HepG2 (cell line): ENCODE data around the gene MINDY3. TPM values are rescaled to one million over a fixed set of nuclear protein-coding genes. Genes with fewer than 3 reads are reported as not detected.
A peak's percentile ranks its signal among the peaks of the same experiment; 100 is the strongest.

ENCODE experiments used
- ATAC-seq: fragments of 200-7000 bp; cut with Tn5 transposase; 3 replicates; pipeline ENCODE4 v1.9.1; 2020; ENCODE audit warnings: mild to moderate bottlenecking, moderate library complexity
- BruUV-seq: library from RNA; stranded (reverse); fragments of 400-500 nt; replicated peaks from 2 replicates; lab custom pipeline; 2021; lab: Mats Ljungman, UMichigan
- CTCF ChIA-PET: fragments of 300-600 bp; formaldehyde crosslinking; extraction: SDS; loops from one replicate; lab custom pipeline; 2021; ENCODE audit warnings: low total read pairs, inconsistent platforms, low intra/inter-chr PET ratio; lab: Yijun Ruan, JAX
- POLR2A ChIA-PET: fragments of 350-600 bp; sonication (Branson Sonifier 250); formaldehyde crosslinking; loops from one replicate; lab custom pipeline; 2020; ENCODE audit warnings: antibody characterized with exemption, inconsistent platforms; lab: Yijun Ruan, JAX
- DNase-seq: peaks from one replicate; pipeline ENCODE4 v3.0.0-alpha.2; 2015; ENCODE audit warnings: low spot score
- FAIRE-seq: peaks from 3 replicates; lab custom pipeline; 2011; peaks lifted over from hg19 to GRCh38; lab: Jason Lieb, UNC
- H2AFZ ChIP-seq: one replicate; pipeline ENCODE4 v1.6.1; 2011; ENCODE audit warnings: low read length, inconsistent platforms
- H3K27ac ChIP-seq: fragments of 300-600 bp; 3 replicates; pipeline ENCODE4 v1.8.0; 2011; ENCODE audit warnings: mixed run types, mild to moderate bottlenecking, mixed read lengths, low read length, inconsistent platforms; ENCODE audit not compliant: insufficient read depth; ENCODE audit errors: extremely low read length
- H3K27me3 ChIP-seq, 2 experiments: fragments of 200-600 bp in 1 of 2; 2 replicates in 1 of 2; 3 replicates in 1 of 2; pipeline versions ENCODE4 v1.6.0 to v1.8.0; 2011; ENCODE audit warnings: low read length in 2 of 2, mild to moderate bottlenecking in 2 of 2, moderate library complexity in 2 of 2, inconsistent platforms in 1 of 2; ENCODE audit not compliant: insufficient read depth in 2 of 2, control insufficient read depth in 1 of 2
- H3K36me3 ChIP-seq, 2 experiments: fragments of 200-600 bp in 1 of 2; replicated peaks in 1 of 2; 2 replicates in 1 of 2; 3 replicates in 1 of 2; pipeline versions ENCODE4 v1.5.1 to v1.8.0; 2011; ENCODE audit warnings: low read length in 2 of 2, inconsistent platforms in 1 of 2; ENCODE audit not compliant: insufficient read depth in 2 of 2, control insufficient read depth in 1 of 2
- H3K4me1 ChIP-seq: 2 replicates; pipeline ENCODE4 v1.5.1; 2012; ENCODE audit warnings: low read length, inconsistent platforms; ENCODE audit not compliant: insufficient read depth
- H3K4me2 ChIP-seq: 2 replicates; pipeline ENCODE4 v1.6.0; 2011; ENCODE audit warnings: low read depth, low read length, inconsistent platforms
- H3K4me3 ChIP-seq, 3 experiments: fragments of 200-600 bp in 1 of 3; sonication (generic), shearing (Covaris generic) in 1 of 3; replicated peaks in 1 of 3; 2 replicates each; pipeline ENCODE4 v1.5.1; 2011 to 2016; ENCODE audit warnings: low read length in 3 of 3, inconsistent platforms in 2 of 3, low read depth in 2 of 3, mild to moderate bottlenecking in 2 of 3, control low read depth in 1 of 3, mixed read lengths in 1 of 3; ENCODE audit not compliant: insufficient read depth in 1 of 3
- H3K79me2 ChIP-seq: one replicate; pipeline ENCODE4 v1.6.1; 2011; ENCODE audit warnings: low read length, inconsistent platforms; ENCODE audit not compliant: insufficient read depth
- H3K9ac ChIP-seq: 2 replicates; pipeline ENCODE4 v1.6.0; 2011; ENCODE audit warnings: mild to moderate bottlenecking, low read depth, low read length, inconsistent platforms; ENCODE audit not compliant: insufficient read depth
- H3K9me3 ChIP-seq: 2 replicates; pipeline ENCODE4 v1.5.1; 2012; ENCODE audit warnings: mild to moderate bottlenecking, low read length
- H4K20me1 ChIP-seq: 2 replicates; pipeline ENCODE4 v1.6.0; 2011; ENCODE audit warnings: inconsistent platforms, mild to moderate bottlenecking, low read length, moderate library complexity; ENCODE audit not compliant: insufficient read depth
- ATF6 ChIP-seq: sonication (generic); formaldehyde crosslinking; conservative IDR thresholded peaks from 2 replicates; pipeline ENCODE4 v1.4.0; 2020; ENCODE audit warnings: missing genetic modification reagents
- CAMTA2 ChIP-seq: sonication (generic); formaldehyde crosslinking; IDR thresholded peaks from 2 replicates; pipeline ENCODE4 v1.4.0; 2020; ENCODE audit warnings: mild to moderate bottlenecking, missing genetic modification reagents, borderline replicate concordance
- MAFK ChIP-seq, 2 experiments: IDR thresholded peaks in 1 of 2; conservative IDR thresholded peaks in 1 of 2; 2 replicates each; pipeline ENCODE4 v1.6.1; 2011; ENCODE audit warnings: improper control_type of control experiment in 2 of 2, low read length in 2 of 2
- REPIN1 ChIP-seq: sonication (generic); formaldehyde crosslinking; IDR thresholded peaks from 2 replicates; pipeline ENCODE4 v1.8.0; 2022; ENCODE audit warnings: missing genetic modification reagents, low read depth, mild to moderate bottlenecking, borderline replicate concordance
- WGBS: methylation state at CpG from one replicate; pipeline ENCODE4 v1.1.6; 2017; ENCODE audit warnings: low lambda C conversion rate; 5-methylcytosine and 5-hydroxymethylcytosine counted together
- in situ Hi-C: cut with HindIII; loops from 2 replicates; pipeline ENCODE4 v1.10.0; 2017; ENCODE audit warnings: low pct_unique_long_range_greater_than_20kb; ENCODE audit not compliant: extremely low pct_ligation_motif_present
- intact Hi-C: fragments of 100-400 bp; cut with micrococcal nuclease; formaldehyde crosslinking; loops from one replicate; pipeline ENCODE4 v1.10.0; 2022; ENCODE audit not compliant: unreplicated experiment
- polyA plus RNA-seq, 8 experiments: library from polyadenylated mRNA; depleted of rRNA in 3 of 8; stranded (reverse) in 7 of 8; unstranded in 1 of 8; fragments of >200 nt; fragmentation: Illumina TruSeq in 4 of 8; extraction: Trizol in 4 of 8; gene quantifications; 2 replicates each; pipeline versions ENCODE4 v1.2.1 to v1.2.3, GENCODE V29; 2011 to 2016; ENCODE audit warnings: low read depth in 4 of 8, missing spikeins in 1 of 8, mixed read lengths in 1 of 8; ENCODE audit not compliant: insufficient read depth in 1 of 8
- total RNA-seq, 5 experiments: library from RNA; depleted of rRNA; stranded (reverse); fragments of >200 nt; fragmentation: Illumina TruSeq; extraction: Trizol; gene quantifications; 2 replicates each; pipeline ENCODE4 v1.2.3, GENCODE V29; 2016; ENCODE audit warnings: low read depth in 1 of 5

MINDY3 gene
- total and polyA plus RNA-seq, 2 of the 13 experiments (the other 11 are each of a cell fraction or from before 2014, with no cell fraction given): 6.4 to 17.5 TPM

DNA sequence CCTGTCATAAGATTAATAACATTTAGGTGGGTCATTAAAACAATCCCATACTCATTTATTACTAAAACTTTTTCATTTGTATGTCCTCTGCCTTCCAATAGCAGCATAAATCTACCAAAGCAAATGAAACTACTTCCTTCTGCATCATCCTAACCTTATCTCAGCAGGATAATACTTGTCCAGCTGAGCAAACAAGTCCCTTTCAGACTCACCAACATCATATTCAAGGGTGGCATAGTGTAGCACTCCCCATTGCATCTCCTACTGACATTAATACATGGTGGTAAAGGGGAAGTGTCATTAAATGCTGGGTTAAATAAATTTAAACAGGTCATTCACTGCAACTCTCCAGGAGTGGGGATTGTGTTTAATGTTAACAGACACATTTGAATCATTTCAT lies 3.4 kb upstream of the MINDY3 start:
- H3K36me3 ChIP-seq: no peaks in the 10 kb centered on the region
- BruUV-seq: no TSS peak
- in situ Hi-C loops: loop anchor here (25.0 kb wide), 1 partner anchor 1374 kb away; the partner anchor contains the start of gene VIM
- H3K4me1 ChIP-seq: peaks cover 10% of the 10 kb centered on the region
- intact Hi-C loops: no loop called here
- DNase-seq (no peak), FAIRE-seq (no peak), ATAC-seq (no peak)
- no peak overlapping the region for H2AFZ ChIP-seq
- TF ChIP-seq REPIN1 (CRISPR knock-in tag) (no peak), ATF6 (CRISPR knock-in tag) (no peak)
- no peaks in the 10 kb centered on the region for H4K20me1 ChIP-seq
- no peak overlapping the region for H3K4me2 ChIP-seq
- peaks cover 9% of the 10 kb centered on the region for H3K79me2 ChIP-seq
- no peak overlapping the region for H3K27ac ChIP-seq
- no peak overlapping the region for H3K9ac ChIP-seq
- H3K4me3 ChIP-seq: no peak overlapping the region
- H3K9me3 ChIP-seq: no peaks in the 10 kb centered on the region
- POLR2A ChIA-PET: no interaction called here
- peaks cover 0 to 11% of the 10 kb centered on the region in 2 experiments; a peak in 2 of 5 replicates for H3K27me3 ChIP-seq
- CTCF ChIA-PET: no interaction called here

DNA sequence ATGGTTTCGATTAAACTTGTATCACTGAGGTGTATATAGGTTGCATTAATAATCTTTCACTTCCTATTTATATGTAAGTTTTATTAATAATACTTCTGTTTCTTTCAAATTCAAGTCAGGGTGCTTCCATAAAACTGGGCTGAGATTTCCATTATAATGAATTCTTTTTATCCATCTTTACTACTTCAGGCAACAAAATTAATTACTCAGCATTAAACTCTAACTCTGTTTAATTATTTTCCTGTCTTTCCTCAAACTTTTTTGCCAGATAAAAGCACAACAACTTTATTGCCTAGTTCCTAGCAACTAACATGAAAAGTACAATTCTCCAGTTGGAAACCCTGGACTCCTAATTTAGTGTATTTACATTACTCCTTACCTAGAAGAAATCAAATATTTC lies 3.0 kb upstream of the MINDY3 start:
- DNase-seq: no peak
- 3% methylated on average over 1 of the region's 1 CpG for WGBS
- Histone ChIP-seq H3K9ac (no peak overlapping the region), H3K4me2 (no peak overlapping the region), H3K9me3 (no peaks in the 10 kb centered on the region), H3K4me3 (no peak overlapping the region), H4K20me1 (no peaks in the 10 kb centered on the region), H3K27ac (no peak overlapping the region), H3K36me3 (no peaks in the 10 kb centered on the region), H2AFZ (no peak overlapping the region), H3K27me3 (peaks cover 0 to 11% of the 10 kb centered on the region in 2 experiments; a peak in 2 of 5 replicates), H3K79me2 (peaks cover 13% of the 10 kb centered on the region), H3K4me1 (peaks cover 14% of the 10 kb centered on the region)
- FAIRE-seq: no peak
- POLR2A ChIA-PET: no interaction called here
- no peak for ATAC-seq
- intact Hi-C loops: no loop called here
- TF ChIP-seq MAFK (conservative IDR thresholded peaks at IDR 0.05 in 1 of 2, IDR thresholded peaks at IDR 0.05 in 1 of 2; ENCODE audit: low read length in 2 of 2) (peak; percentile 27 to 62; a peak in 2 of 4 replicates), CAMTA2 (no peak)
- in situ Hi-C loops: loop anchor here (25.0 kb wide), 1 partner anchor 1374 kb away; the partner anchor contains the start of gene VIM
- no TSS peak for BruUV-seq
- CTCF ChIA-PET: no interaction called here
